ENCODE data around the gene UBAC1.

DNA sequence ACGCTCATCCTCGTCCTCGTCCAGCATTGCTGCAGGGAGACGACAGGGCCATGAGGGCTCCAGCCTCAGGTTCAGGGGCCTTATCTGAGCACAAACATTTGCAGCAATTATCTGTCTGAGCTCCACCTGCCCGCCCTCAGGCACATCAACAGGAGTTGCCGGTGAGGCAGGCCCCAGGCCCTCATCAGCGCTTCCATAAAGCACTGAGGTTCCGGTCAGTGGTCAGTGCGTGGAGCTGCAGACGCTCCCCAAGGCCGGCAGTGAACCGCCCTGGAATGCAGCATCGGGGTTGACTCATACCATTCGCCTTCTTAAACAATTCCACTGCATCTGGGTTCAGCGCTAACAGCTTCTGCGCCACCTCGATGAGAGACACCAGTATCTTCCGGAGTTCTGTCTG lies 15.2 kb downstream of the UBAC1 start:
- TF ChIP-seq POLR2A (IDR thresholded peaks at IDR 0.05; ENCODE audit: low read length): no peak
- no peak for TF ChIP-seq GATA1 (IDR thresholded peaks at IDR 0.05; ENCODE audit: low read depth, low read length)

Measured in erythroblast (primary cell).